Esophagus muscularis mucosa (tissue), 3 donors: Measurements from ENCODE around the gene PIBF1.

Source experiments
- CTCF ChIP-seq, 3 experiments: fragments of 200-600 bp in 2 of 3; fragments of 450-650 bp in 1 of 3; sonication (generic) in 2 of 3; IDR thresholded peaks; one replicate each; pipeline ENCODE4 v1.5.1; 2017 to 2019; ENCODE audit warnings: antibody characterized with exemption in 3 of 3, mild to moderate bottlenecking in 2 of 3, moderate library complexity in 1 of 3
- POLR2A ChIP-seq: fragments of 450-650 bp; IDR thresholded peaks from one replicate; pipeline ENCODE4 v1.6.1; 2017; ENCODE audit warnings: antibody characterized with exemption, moderate library complexity, mild to moderate bottlenecking, low read depth
- POLR2AphosphoS5 ChIP-seq, 2 donors: sonication (generic); formaldehyde crosslinking; IDR thresholded peaks; one replicate each; pipeline ENCODE4 v1.6.1; 2017; ENCODE audit warnings: antibody characterized with exemption in 2 of 2

GRCh38 chr13:73035660-73036059 is 253.7 kb downstream of the PIBF1 start:
- TF ChIP-seq POLR2A (no peak), CTCF (IDR thresholded peaks at IDR 0.05) (no peak), POLR2AphosphoS5 (IDR thresholded peaks at IDR 0.05) (no peak)
